Skin of body (tissue), 2 donors: ENCODE measurements around the gene BDKRB2. TPM values are rescaled to one million over a fixed set of nuclear protein-coding genes. Genes with fewer than 3 reads are reported as not detected.
A peak's percentile ranks its signal among the peaks of the same experiment; 100 is the strongest.

Experiments used
- DNase-seq: peaks from one replicate; lab custom pipeline; 2025; lab: John Stamatoyannopoulos, UW
- total RNA-seq: library from RNA; depleted of rRNA; stranded (reverse); fragments of >200 nt; gene quantifications from one replicate; pipeline ENCODE4 v1.2.3, GENCODE V29; 2014

The BDKRB2 gene
- total RNA-seq, 1 donor from 2014 or later = 2.7 TPM

DNA sequence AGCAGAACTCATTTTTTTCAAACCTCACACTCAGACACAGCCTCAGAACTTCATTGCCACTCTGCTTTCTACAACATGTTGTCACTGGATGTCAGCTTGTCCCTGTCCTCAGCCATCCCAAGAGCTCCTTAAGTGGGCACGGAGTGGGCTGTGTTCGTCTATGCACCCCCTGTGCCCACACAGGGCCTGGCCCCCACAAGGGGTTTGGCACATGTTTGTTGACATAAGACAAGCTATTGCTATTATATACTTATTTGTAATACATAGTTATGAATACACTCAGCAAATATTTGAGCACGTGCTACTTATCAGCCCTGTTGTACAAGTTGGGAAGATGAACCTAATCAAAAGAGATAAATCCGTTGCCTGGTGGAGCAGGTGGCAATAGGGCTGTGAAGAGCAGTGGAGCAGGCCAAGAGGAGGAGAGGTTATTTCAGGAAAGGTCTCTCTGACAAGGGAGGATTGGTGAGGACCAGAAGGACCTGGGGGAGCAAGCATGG lies 47.1 kb downstream of the BDKRB2 start:
- no peak for DNase-seq

DNA sequence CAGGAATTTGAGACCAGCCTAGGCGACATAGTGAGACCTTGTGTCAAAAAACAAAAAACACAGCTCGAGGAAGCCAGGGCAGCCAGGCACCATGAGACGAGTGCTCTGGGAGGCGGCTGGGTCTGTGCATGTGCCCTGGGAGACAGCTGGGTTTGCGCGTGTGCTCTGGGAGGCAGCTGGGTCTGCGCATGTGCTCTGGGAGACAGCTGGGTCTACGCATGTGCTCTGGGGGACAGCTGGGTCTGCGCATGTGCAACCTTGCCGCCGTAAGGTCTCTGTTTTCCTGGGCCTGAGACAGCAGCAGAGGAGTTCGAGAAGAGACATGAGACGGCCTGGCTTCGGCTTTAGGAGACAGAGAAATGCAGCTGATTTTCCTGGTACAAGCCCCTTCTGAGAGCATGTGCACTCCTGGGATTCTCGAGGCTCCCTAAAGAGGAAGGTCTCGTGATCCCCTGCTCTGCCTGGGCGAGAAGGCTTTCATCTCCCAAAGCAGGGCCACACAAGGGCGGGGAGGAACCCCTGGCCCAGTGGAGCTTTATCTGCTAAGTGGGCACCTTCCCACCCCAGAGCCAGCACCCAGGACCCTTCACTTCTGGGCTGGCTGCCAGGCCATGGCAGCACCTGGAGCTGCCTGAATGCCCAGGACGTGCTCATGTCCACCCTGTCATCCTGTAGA lies 47.8 kb downstream of the BDKRB2 start:
- DNase-seq = no peak

DNA sequence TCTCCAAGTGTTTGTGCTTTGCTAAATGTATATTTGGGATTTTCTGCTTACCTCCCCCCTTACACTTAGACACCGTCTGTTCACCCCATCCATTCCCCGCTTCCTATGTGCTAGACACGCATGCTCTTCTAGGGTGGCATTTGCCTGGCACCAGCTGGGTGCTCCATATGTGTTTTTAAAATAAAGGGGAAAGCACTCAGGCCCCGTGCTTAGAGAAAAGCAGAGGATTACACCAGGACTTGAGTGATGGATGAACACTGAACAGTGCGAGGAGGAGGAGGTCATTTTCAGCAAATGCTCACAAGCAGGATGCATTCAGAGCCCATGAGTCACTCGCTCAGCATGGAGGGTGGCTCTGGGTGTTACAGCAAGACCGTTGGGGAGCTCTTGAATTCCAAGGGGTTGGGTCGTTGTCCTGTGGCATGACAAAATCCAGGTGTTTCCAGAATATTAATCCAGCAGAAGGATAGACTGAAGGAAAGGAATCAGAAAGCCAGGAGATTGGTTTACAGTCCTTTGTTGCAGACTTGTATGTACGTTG lies 48.4 kb downstream of the BDKRB2 start:
- no peak for DNase-seq

DNA sequence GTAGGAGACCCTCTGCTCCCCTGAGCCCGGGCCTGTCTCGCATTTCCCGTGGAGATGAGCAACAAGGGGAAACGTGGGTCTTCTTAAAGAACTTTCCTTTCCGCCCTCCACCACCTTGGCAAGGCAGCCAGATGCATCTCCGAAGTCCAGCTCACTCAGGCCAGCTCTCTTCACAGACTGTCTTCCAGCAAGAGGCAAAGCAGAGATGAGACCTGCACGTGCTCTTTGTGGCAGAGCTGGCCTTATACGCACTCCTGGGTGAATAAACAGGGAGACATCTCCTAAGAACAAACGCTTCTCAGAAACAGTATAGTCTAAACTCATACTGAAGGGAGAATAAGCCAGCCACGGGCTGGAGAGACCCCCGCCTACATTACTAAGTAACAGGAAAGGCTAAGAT lies 50.0 kb downstream of the BDKRB2 start:
- DNase-seq = no peak

DNA sequence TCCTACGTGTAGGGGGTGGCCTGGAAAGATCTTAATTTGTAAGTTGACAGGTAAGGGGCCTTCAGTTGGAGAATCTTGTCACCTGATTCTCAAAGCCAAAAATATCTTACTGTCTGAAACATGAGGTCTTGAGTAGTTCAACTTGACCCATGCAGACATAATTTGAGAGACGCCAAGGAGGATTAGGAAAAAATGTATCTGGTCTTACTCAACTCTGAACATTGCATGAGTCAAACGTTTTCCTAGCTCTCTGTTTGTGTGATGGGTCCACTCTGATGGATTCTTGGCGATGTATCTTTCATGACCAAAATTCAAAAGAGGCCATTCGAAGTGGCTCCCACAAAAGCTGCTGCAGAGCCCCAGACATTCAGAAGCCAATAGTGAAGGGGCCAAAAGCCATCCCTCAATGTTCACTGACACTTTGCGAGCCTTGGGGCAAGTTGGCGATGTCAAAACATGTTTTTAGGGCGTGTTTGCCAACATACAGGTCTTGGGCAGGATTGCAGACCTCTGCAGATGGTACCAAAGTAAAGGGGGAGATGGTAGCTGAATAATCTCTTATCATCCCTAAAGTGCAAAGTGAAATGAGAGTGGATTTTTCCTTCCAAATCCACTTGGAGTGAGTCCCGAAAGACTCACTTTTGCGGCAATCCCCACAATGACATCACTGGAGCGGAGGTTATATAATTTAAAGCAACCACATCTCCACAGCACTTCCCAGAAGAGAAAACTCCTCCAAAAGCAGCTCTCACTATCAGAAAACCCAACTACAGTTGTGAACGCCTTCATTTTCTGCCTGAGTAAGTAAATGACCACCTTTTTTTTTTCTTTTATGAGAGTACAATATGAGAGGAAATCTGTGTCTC lies 51.1 kb downstream of the BDKRB2 start, which contains the start of gene BDKRB1:
BDKRB1 (plus strand) TSS at position 710 of the 866 bp plus-strand sequence. CDS start 7,473 bp downstream, outside the sequence.
- no peak for DNase-seq

DNA sequence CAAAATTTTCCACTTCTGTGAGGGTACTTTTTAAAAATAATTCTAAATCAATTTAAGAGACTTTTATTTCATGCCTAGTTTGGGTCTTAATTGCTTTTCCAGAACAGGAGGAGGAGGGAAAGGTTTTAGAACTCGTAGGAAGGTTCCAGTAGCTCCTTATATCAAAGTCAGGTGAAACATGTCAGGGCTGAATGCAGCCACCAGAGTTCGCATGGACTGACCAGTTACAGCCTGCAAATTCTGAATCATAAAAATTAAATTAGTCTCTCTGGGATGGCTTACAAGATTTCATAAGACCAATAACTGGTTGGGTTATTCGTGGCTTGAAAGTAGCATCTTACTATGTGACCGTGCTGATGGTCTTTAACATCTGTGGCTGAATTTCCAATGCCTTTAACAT lies 51.8 kb downstream of the BDKRB2 start:
- DNase-seq = no peak

DNA sequence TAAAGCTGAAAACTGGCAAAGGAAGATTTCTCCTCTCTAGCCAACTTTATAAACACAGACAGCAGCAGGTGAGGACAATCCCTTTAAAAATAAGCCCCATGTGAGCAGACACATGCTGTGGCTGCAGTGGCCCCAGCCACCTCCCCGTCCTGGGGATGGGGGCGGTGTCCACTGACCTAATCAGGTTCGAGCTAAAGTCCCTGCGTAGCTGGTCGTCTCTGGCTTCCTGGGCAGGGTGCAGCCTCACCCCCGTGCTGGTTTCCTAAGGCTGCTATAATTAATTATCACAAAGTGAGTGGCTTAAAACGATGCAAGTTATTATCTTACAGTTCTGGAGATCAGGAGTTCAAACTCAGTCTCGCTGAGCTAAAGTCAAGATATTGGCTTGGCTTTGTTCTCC lies 52.4 kb downstream of the BDKRB2 start:
- DNase-seq = no peak

DNA sequence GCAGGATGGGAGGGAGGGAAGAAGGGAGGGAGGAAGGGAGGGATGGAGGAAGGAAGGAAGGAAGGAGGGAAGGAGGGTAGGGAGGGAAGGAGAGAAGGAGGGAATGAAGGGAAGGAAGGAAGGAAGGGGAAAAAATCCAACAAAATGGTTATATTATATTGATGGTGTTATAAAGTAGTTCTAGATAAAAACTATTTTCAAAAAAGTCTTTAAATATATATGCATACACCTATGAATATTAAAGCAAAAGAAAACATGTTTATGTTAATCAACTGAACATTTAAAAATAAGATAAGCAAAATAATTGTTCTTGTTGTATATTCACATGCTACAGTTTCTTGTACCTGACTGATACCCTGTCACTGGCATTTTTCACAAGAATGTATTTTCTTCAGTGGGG lies 53.3 kb downstream of the BDKRB2 start:
- no peak for DNase-seq

DNA sequence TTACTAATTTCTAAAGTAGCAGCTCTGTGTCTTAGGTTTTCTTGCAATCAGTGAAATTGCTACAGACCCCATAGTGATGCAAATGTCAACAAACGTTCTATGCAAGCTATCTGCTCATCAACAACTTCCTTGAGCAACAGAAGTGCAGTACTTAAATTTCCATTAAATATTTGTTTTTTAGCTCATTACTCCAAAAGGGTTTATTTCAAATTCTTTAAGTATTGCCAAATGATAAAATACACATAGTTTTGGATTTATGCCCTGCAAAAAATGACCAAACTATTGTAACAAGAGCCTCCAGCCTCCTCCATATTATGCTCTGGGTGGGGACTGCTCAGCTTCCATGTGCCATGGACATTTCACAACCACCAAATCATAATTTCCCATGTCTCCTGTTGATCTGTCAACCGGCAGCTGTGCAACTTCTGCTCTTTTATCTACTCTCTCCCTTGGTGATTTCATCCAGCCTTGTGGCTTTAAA lies 55.7 kb downstream of the BDKRB2 start:
- DNase-seq = no peak

DNA sequence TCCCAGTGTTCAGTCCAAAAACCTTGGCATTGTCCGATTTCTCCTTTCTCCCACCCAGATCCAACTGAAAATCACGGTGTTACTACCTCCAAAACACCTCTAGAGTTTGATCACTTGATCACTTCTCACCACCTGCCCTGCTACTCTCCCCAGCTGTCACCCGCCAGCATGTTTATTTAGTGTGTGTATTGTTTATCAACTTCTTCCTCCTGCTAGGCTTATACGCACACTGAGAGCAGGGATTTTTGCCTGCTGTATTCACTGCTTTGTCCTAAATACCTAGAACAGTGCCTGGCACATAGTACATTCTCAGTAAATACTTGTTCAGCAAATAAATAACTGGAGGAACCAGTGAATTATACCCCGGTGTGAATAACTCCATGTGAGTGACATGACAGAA lies 56.4 kb downstream of the BDKRB2 start:
- DNase-seq = no peak

DNA sequence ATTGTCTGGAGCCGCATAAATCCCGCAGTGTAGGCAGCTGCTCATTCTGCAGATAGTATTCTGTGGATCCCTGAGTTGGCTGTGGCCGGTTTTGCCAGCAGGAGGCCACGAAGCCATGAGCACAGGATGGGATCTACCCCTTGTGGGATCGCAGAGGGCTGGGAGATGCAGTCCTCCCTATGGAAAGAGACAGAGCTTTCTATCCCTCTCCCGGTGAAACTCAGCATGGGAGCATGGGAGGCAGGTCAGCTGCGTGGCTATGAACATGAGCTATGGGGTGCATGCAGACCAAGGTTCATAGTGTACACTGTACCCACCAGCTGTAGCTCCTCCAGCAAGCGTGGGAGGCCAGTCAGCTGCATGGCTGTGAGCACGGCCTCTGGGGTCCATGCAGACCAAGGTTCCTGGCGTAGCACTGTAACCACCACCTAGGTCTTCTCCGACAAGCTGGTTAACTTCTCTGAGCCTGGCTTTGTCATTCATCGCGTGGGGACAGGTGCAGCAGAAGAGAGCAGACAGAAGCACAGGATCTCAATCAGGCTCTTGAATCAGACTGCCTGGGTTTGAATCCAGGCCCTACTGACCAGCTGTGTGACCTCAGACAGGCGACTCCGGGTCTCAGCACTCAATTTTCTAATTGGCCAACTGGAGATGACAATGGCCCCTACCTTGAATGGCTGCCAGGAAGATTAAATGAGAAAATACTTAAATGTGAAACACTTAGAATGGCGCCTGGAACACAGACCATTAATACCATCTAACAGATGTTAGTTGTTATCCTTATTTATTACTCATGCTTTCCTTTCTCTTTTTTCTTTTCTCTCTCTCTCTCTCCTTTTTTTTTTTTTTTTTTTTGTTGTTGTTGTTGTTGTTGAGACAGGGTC lies 57.4 kb downstream of the BDKRB2 start:
- no peak for DNase-seq

DNA sequence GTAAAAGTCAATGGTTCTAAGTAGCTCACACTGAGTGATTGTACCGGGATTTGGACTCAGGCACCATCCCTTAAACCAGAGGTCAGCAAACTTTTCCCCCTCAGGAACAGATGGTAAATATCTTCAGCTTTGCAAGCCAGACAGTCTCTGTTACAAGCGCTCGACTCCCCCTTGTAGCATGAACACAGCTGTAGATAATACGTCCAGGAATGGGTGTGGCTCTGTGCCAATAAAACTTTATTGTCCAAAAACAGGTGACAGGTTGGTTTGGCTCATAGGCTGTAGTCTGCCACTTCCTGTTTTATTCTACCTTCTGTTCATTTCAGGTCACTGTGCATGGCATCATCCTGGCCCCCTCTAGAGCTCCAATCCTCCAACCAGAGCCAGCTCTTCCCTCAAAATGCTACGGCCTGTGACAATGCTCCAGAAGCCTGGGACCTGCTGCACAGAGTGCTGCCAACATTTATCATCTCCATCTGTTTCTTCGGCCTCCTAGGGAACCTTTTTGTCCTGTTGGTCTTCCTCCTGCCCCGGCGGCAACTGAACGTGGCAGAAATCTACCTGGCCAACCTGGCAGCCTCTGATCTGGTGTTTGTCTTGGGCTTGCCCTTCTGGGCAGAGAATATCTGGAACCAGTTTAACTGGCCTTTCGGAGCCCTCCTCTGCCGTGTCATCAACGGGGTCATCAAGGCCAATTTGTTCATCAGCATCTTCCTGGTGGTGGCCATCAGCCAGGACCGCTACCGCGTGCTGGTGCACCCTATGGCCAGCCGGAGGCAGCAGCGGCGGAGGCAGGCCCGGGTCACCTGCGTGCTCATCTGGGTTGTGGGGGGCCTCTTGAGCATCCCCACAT lies 58.9 kb downstream of the BDKRB2 start:
- DNase-seq = peak; percentile 4

DNA sequence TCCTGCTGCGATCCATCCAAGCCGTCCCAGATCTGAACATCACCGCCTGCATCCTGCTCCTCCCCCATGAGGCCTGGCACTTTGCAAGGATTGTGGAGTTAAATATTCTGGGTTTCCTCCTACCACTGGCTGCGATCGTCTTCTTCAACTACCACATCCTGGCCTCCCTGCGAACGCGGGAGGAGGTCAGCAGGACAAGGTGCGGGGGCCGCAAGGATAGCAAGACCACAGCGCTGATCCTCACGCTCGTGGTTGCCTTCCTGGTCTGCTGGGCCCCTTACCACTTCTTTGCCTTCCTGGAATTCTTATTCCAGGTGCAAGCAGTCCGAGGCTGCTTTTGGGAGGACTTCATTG lies 59.5 kb downstream of the BDKRB2 start:
- no peak for DNase-seq

DNA sequence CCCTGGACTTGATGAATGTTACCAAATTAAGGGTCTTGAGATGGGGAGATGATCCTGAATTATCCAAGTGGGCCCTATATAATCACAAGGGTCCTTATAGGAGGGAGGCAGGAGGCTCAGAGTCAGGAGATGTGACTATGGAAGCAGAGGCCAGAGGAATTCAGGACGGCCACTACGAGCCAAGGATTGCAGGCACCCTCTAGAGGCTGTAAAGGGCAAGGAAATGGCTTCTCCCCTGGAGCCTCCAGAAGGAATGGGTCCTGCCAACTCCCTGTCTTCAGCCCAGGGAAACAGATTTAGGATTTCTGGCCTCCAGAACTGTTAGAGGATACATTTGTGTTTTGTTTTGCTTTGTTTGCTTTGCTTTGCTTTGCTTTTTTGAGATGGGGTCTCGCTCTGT lies 60.2 kb downstream of the BDKRB2 start:
- DNase-seq = no peak

DNA sequence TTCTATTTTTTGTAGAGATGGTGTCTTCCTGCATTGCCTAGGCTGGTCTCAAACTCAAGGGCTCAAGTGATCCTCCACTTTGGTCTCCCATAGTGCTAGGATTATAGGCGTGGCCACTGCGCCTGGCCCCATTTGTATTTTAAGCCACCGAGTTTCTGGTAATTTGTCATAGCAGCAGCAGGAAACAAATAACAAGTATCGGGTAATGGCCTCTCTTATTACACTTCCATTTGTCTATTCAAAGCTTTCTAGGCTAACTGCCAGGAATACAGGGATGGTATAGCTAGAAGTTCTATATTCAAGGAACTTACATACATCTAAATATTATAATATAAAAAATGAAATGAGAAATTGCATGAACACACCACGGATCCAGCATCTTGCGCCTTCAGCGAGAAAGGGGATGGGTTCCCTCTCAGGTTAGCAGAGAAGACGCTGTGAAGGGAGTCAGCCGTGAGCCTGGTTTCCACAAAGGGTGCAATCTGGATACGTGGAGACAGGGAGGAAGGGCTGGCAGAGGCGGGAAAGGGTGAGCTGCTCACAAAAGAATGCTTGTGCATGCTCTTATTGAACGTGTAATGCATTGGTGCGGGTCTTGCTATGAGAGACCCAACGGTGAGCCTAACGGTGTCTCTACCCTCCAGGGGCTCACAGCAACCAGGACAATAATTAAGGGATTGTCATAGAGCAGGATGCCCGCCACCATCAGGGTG lies 60.9 kb downstream of the BDKRB2 start:
- no peak for DNase-seq

DNA sequence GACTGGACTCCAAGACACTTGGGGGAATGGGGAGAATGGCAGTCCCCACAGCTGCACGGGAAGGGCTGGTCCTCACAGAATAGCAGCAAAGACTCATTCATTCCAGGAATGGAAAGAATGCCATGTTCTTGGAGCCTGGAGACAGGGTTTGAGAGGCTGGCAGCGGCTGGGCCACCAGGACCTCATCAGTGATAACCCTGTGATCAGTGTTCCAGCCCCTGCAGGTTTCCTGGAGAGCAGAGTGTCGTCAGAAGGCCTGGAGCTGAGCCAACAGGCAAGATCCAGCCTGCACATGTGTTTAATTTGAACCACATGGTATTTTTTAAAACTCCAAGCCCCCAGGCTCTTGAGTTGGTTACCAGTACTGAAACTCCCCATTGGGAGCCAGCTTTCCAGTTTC lies 62.7 kb downstream of the BDKRB2 start:
- peak; percentile 60 for DNase-seq

DNA sequence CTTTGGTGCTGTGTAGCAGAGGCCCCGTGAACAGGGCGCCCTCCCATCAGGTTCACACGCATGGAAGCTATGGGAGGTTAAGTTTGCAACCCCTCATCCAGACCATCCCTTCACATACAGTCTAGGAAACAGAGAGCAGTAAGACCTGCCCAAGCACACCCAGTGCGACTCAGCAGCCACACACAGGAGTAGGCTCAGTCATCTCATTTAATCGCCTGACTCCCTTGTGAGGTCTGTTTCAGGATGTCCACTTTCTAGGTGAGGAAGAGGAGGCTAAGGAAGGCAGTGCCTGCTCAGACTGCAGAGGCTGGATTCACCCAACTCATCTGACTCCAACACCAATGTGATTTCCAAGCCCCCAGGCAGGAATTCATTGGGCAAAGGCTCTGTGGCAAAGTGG lies 63.3 kb downstream of the BDKRB2 start:
- DNase-seq = no peak

DNA sequence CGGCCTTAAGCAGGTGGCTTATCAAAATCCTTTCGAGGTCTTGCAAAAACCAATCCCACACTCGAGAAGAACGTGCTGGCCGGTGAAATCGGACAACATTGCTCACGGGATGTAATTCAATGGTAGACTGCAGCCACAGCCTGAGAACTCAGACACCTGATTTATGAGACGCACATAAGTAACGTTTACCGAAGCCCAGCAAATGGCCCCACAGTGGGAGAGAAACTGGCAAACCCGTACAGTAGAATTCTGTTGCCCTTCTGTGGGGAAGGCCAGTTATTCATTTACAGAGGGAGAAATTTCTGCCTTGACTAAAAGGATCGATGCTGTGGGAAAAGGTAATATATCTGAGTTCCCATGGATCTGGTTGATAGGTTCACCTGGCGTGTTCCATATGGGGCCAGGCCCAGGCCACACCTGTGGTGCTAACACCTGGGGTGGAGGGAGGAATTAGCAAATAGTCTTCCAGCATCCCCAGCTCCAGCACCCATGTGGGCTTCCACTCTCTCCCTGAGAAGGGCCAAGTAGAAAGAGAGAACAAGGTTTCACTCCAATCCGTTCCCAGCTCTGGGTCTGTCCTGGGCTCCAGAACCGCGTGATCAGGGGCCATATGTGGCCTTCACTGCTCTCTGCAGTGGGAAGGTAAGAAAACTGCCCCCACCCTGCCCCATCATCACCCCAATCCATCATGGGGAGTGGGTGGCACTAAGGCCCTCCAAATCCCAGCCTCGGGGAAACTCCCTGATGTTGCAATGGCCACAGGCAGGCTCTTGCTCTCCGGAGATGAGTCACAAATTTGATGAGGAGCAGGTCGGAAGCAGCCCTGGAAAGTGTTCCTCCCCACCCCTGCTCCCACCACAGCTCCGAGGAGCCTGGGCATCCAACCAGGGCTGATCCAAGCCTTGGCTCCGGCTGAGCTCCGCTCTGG lies 64.1 kb downstream of the BDKRB2 start:
- DNase-seq = peak; percentile 11

DNA sequence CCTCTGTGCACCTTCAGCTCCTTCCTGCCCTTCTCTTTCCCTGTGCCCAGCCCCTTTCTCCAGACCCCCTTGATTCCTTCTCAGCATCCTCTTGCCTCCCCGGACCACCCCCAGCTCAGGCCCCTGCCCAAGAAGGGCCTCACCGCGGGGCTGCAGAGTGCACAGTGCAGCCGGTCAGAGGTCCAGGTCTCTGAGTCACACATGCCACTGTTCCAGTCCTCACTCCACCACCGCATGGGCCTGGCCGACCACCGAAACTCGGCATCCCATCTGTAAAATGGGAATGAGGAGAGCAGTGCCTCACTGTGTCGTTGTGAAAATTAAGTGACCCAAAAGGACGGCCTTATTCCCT lies 64.7 kb downstream of the BDKRB2 start:
- DNase-seq = no peak
